NCI-H2081 treated with DMSO at 0.1 percent for 48 hours (cell line): ENCODE measurements around the gene ZNF568.

Experiments used
- DNase-seq: peaks from one replicate; lab custom pipeline; 2025; lab: John Stamatoyannopoulos, UW

Gene ZNF568

GRCh38 chr19:36999313-36999712 is 83.2 kb downstream of the ZNF568 start:
- no peak for DNase-seq

GRCh38 chr19:37007587-37008220 is 91.6 kb downstream of the ZNF568 start:
- peak; percentile 77 for DNase-seq

GRCh38 chr19:37009871-37010270 is 93.7 kb downstream of the ZNF568 start:
- DNase-seq: no peak

- no peak for DNase-seq
Measured at GRCh38 chr19:37012093-37012745, 96.1 kb downstream of the ZNF568 start.

- no peak for DNase-seq
Measured at GRCh38 chr19:37014456-37014855, 98.3 kb downstream of the ZNF568 start.

- no peak for DNase-seq
Measured at GRCh38 chr19:37045140-37045539, 129.0 kb downstream of the ZNF568 start.
